Activated T-cell treated with anti-CD3 and anti-CD28 coated beads, Interleukin-2, amount 50 U/mL, for 4 hours (primary cell): ENCODE measurements around the gene NELL2. TPM values are rescaled to one million over a fixed set of nuclear protein-coding genes. Genes with fewer than 3 reads are reported as not detected.

ENCODE experiments used
- ATAC-seq, 2 donors: fragments of 200-7000 bp; cut with Tn5 transposase; one replicate each; pipeline ENCODE4 v1.10.0; 2021
- DNase-seq: peaks from one replicate; pipeline ENCODE4 v3.0.0-alpha.2; 2020
- H3K27me3 Mint-ChIP-seq: one replicate; pipeline ENCODE4 v1.8.0; 2021; ENCODE audit warnings: low read depth, mixed read lengths
- H3K36me3 Mint-ChIP-seq: one replicate; pipeline ENCODE4 v1.8.0; 2022; ENCODE audit warnings: mixed read lengths; ENCODE audit not compliant: insufficient read depth
- H3K4me1 Mint-ChIP-seq: one replicate; pipeline ENCODE4 v1.8.0; 2021; ENCODE audit warnings: low read depth, mixed read lengths
- H3K4me3 Mint-ChIP-seq: one replicate; pipeline ENCODE4 v1.8.0; 2021; ENCODE audit warnings: mild to moderate bottlenecking, moderate library complexity, mixed read lengths
- H3K9me3 Mint-ChIP-seq: one replicate; pipeline ENCODE4 v1.8.0; 2021; ENCODE audit warnings: mixed read lengths
- total RNA-seq, 3 donors: library from RNA; stranded (reverse); gene quantifications; one replicate each; pipeline ENCODE4 v1.2.1, GENCODE V29; 2021

NELL2 gene
- total RNA-seq, 3 donors from 2014 or later, result 19.9 to 32.0 (median 22.8) TPM

GRCh38 chr12:44863867-44864266, 12.2 kb downstream of the NELL2 start:
- ATAC-seq (no peak), DNase-seq (no peak)
- Mint-ChIP-seq H3K36me3 (peaks cover 34% of the 10 kb centered on the region), H3K27me3 (no peaks in the 10 kb centered on the region), H3K4me3 (no peak overlapping the region), H3K4me1 (peaks cover 53% of the 10 kb centered on the region), H3K9me3 (peaks cover 33% of the 10 kb centered on the region)

GRCh38 chr12:44859998-44860689, 16.0 kb downstream of the NELL2 start:
- H3K4me1 Mint-ChIP-seq, result peaks cover 75% of the 10 kb centered on the region
- H3K36me3 Mint-ChIP-seq, result peaks cover 20% of the 10 kb centered on the region

GRCh38 chr12:44858226-44858855, 17.8 kb downstream of the NELL2 start:
- DNase-seq, result no peak
- H3K9me3 Mint-ChIP-seq, result peaks cover 12% of the 10 kb centered on the region
- H3K27me3 Mint-ChIP-seq, result no peaks in the 10 kb centered on the region
- H3K4me3 Mint-ChIP-seq, result no peak overlapping the region
- H3K4me1 Mint-ChIP-seq, result peaks cover 79% of the 10 kb centered on the region
- peaks cover 12% of the 10 kb centered on the region for H3K36me3 Mint-ChIP-seq
- ATAC-seq, result no peak

More at GRCh38 chr12:44859998-44860689, 16.0 kb downstream of the NELL2 start:
- no peaks in the 10 kb centered on the region for H3K27me3 Mint-ChIP-seq
- no peak overlapping the region for H3K4me3 Mint-ChIP-seq
- DNase-seq (no peak), ATAC-seq (peak; percentile 40 to 61)
- peaks cover 22% of the 10 kb centered on the region for H3K9me3 Mint-ChIP-seq

GRCh38 chr12:44852483-44852882, 23.6 kb downstream of the NELL2 start:
- Mint-ChIP-seq H3K4me1 (peaks cover 85% of the 10 kb centered on the region), H3K9me3 (no peaks in the 10 kb centered on the region), H3K27me3 (no peaks in the 10 kb centered on the region), H3K36me3 (peaks cover 3% of the 10 kb centered on the region), H3K4me3 (peak overlapping the region; percentile 57)
- no peak for DNase-seq
- no peak for ATAC-seq

GRCh38 chr12:44851586-44851985, 24.5 kb downstream of the NELL2 start:
- Mint-ChIP-seq H3K4me1 (peaks cover 83% of the 10 kb centered on the region), H3K27me3 (no peaks in the 10 kb centered on the region), H3K36me3 (no peaks in the 10 kb centered on the region), H3K9me3 (no peaks in the 10 kb centered on the region), H3K4me3 (no peak overlapping the region)
- DNase-seq (no peak), ATAC-seq (no peak)

GRCh38 chr12:44848703-44849085, 27.4 kb downstream of the NELL2 start:
- peak overlapping the region; percentile 64 for H3K4me3 Mint-ChIP-seq
- no peaks in the 10 kb centered on the region for H3K36me3 Mint-ChIP-seq
- H3K4me1 Mint-ChIP-seq, result peaks cover 80% of the 10 kb centered on the region
- no peaks in the 10 kb centered on the region for H3K27me3 Mint-ChIP-seq
- ATAC-seq (peak; percentile 29 to 33), DNase-seq (no peak)
- no peaks in the 10 kb centered on the region for H3K9me3 Mint-ChIP-seq

- H3K9me3 Mint-ChIP-seq, result no peaks in the 10 kb centered on the region
- no peaks in the 10 kb centered on the region for H3K27me3 Mint-ChIP-seq
- DNase-seq (peak; percentile 52), ATAC-seq (peak; percentile 87 to 90)
- no peaks in the 10 kb centered on the region for H3K36me3 Mint-ChIP-seq
- H3K4me1 Mint-ChIP-seq, result peaks cover 81% of the 10 kb centered on the region
- peak overlapping the region; percentile 64 for H3K4me3 Mint-ChIP-seq
Measured at GRCh38 chr12:44847888-44848702, 28.0 kb downstream of the NELL2 start.

GRCh38 chr12:44847403-44847802, 28.7 kb downstream of the NELL2 start:
- no peak for DNase-seq
- ATAC-seq, result no peak
- Mint-ChIP-seq H3K27me3 (no peaks in the 10 kb centered on the region), H3K36me3 (no peaks in the 10 kb centered on the region), H3K9me3 (no peaks in the 10 kb centered on the region), H3K4me3 (peak overlapping the region; percentile 64), H3K4me1 (peaks cover 81% of the 10 kb centered on the region)

GRCh38 chr12:44846826-44847225, 29.3 kb downstream of the NELL2 start:
- DNase-seq (no peak), ATAC-seq (no peak)
- H3K9me3 Mint-ChIP-seq, result no peaks in the 10 kb centered on the region
- no peaks in the 10 kb centered on the region for H3K27me3 Mint-ChIP-seq
- no peaks in the 10 kb centered on the region for H3K36me3 Mint-ChIP-seq
- peaks cover 78% of the 10 kb centered on the region for H3K4me1 Mint-ChIP-seq
- H3K4me3 Mint-ChIP-seq, result no peak overlapping the region

GRCh38 chr12:44842669-44843068, 33.4 kb downstream of the NELL2 start:
- Mint-ChIP-seq H3K27me3 (no peaks in the 10 kb centered on the region), H3K4me3 (peak overlapping the region; percentile 65), H3K36me3 (peaks cover 1% of the 10 kb centered on the region), H3K4me1 (peaks cover 80% of the 10 kb centered on the region), H3K9me3 (no peaks in the 10 kb centered on the region)
- ATAC-seq (peak; percentile 49 to 52), DNase-seq (no peak)

- ATAC-seq (no peak), DNase-seq (no peak)
- Mint-ChIP-seq H3K27me3 (no peaks in the 10 kb centered on the region), H3K9me3 (no peaks in the 10 kb centered on the region), H3K4me1 (peaks cover 87% of the 10 kb centered on the region), H3K4me3 (peak overlapping the region; percentile 39), H3K36me3 (peaks cover 1% of the 10 kb centered on the region)
Measured at GRCh38 chr12:44839785-44840184, 36.3 kb downstream of the NELL2 start.

- H3K4me3 Mint-ChIP-seq, result no peak overlapping the region
Measured at GRCh38 chr12:44837114-44837755, 38.9 kb downstream of the NELL2 start.

GRCh38 chr12:44835641-44836379, 40.3 kb downstream of the NELL2 start:
- H3K27me3 Mint-ChIP-seq, result no peaks in the 10 kb centered on the region
- peaks cover 1% of the 10 kb centered on the region for H3K36me3 Mint-ChIP-seq
- no peaks in the 10 kb centered on the region for H3K9me3 Mint-ChIP-seq
- ATAC-seq (peak; percentile 92 to 95), DNase-seq (no peak)
- peaks cover 91% of the 10 kb centered on the region for H3K4me1 Mint-ChIP-seq
- peak overlapping the region; percentile 37 for H3K4me3 Mint-ChIP-seq

More at GRCh38 chr12:44837114-44837755, 38.9 kb downstream of the NELL2 start:
- no peak for DNase-seq
- no peaks in the 10 kb centered on the region for H3K9me3 Mint-ChIP-seq
- H3K4me1 Mint-ChIP-seq, result peaks cover 88% of the 10 kb centered on the region
- H3K36me3 Mint-ChIP-seq, result peaks cover 1% of the 10 kb centered on the region
- no peaks in the 10 kb centered on the region for H3K27me3 Mint-ChIP-seq
- ATAC-seq, result no peak
